H1 (cell line): ENCODE results near the gene SLC25A21.
"Not testable (repeated sequence)": the region's sequence is repeated elsewhere in the genome, so short reads cannot be mapped to it uniquely, and the experiment has no call there.

ENCODE experiments used
- CREB1 ChIP-seq: IDR thresholded peaks from 2 replicates; pipeline ENCODE4 v1.6.1; 2012; ENCODE audit warnings: inconsistent platforms
- CTCF ChIP-seq, 3 experiments: IDR thresholded peaks; 1 replicate in 2 of 3; 2 replicates in 1 of 3; pipeline versions ENCODE4 v1.5.1 to v1.6.1; 2011; ENCODE audit warnings: low read length in 3 of 3, mild to moderate bottlenecking in 3 of 3, inconsistent platforms in 2 of 3, low read depth in 1 of 3, moderate library complexity in 1 of 3; ENCODE audit not compliant: insufficient read depth in 1 of 3; ENCODE audit errors: control extremely low read depth in 1 of 3

- not testable (repeated sequence) for TF ChIP-seq CTCF (IDR thresholded peaks at IDR 0.05; ENCODE audit: control extremely low read depth in 1 of 3, insufficient read depth in 1 of 3, low read depth in 1 of 3, low read length in 3 of 3); CREB1
These were observed 37.2 kb upstream of the SLC25A21 start for GRCh38 chr14:37209617-37210016.
